Smooth muscle cell (in vitro differentiated cells): ENCODE measurements around the gene GLRX3. TPM values are rescaled to one million over a fixed set of nuclear protein-coding genes. Genes with fewer than 3 reads are reported as not detected.

Experiments
- DNase-seq: peaks from one replicate; lab custom pipeline; 2025; ENCODE audit not compliant: unreplicated experiment; lab: John Stamatoyannopoulos, UW
- H2AFZ ChIP-seq: fragments of 200-600 bp; sonication (generic); 2 replicates; pipeline ENCODE4 v1.6.0; 2016; ENCODE audit warnings: antibody characterized with exemption, low read depth, mild to moderate bottlenecking
- H3F3A ChIP-seq: fragments of 200-600 bp; sonication (generic); 2 replicates; pipeline ENCODE4 v1.6.0; 2017; ENCODE audit warnings: antibody characterized with exemption, low read depth
- H3K27ac ChIP-seq: fragments of 200-600 bp; sonication (generic); 2 replicates; pipeline ENCODE4 v1.5.1; 2016; ENCODE audit warnings: low read depth, mild to moderate bottlenecking
- H3K27me3 ChIP-seq: fragments of 200-600 bp; sonication (generic); 2 replicates; pipeline ENCODE4 v1.6.1; 2016; ENCODE audit warnings: low read depth, mild to moderate bottlenecking
- H3K36me3 ChIP-seq: fragments of 200-600 bp; sonication (generic); 2 replicates; pipeline ENCODE4 v1.5.1; 2016; ENCODE audit warnings: low read depth
- H3K4me1 ChIP-seq: fragments of 200-600 bp; sonication (generic); 2 replicates; pipeline ENCODE4 v1.5.1; 2016; ENCODE audit warnings: low read depth
- H3K4me2 ChIP-seq: fragments of 200-600 bp; sonication (generic); 2 replicates; pipeline ENCODE4 v1.6.0; 2016; ENCODE audit warnings: mild to moderate bottlenecking
- H3K4me3 ChIP-seq: fragments of 200-600 bp; sonication (generic); 2 replicates; pipeline ENCODE4 v1.5.1; 2016; ENCODE audit warnings: mild to moderate bottlenecking
- H3K79me2 ChIP-seq: fragments of 200-600 bp; sonication (generic); 2 replicates; pipeline ENCODE4 v1.6.0; 2016; ENCODE audit warnings: low read depth, mild to moderate bottlenecking
- H3K9ac ChIP-seq: fragments of 200-600 bp; sonication (generic); 2 replicates; pipeline ENCODE4 v1.6.0; 2016; ENCODE audit warnings: low read depth
- H3K9me3 ChIP-seq: fragments of 200-600 bp; sonication (generic); replicated peaks from 2 replicates; pipeline ENCODE4 v1.5.1; 2016; ENCODE audit warnings: low read depth
- H4K20me1 ChIP-seq: fragments of 200-600 bp; sonication (generic); 2 replicates; pipeline ENCODE4 v1.6.0; 2016; ENCODE audit warnings: low read depth
- WGBS: methylation state at CpG from one replicate; pipeline ENCODE4 v1.1.7; 2016; ENCODE audit warnings: low lambda C conversion rate; 5-methylcytosine and 5-hydroxymethylcytosine counted together
- polyA plus RNA-seq: library from polyadenylated mRNA; unstranded; fragments of >200 nt; fragmentation: Nextera tagmentation; extraction: Ambion mirVana; gene quantifications from 2 replicates; pipeline ENCODE4 v1.2.1, GENCODE V29; 2016
- total RNA-seq: library from RNA; depleted of rRNA; stranded (reverse); fragments of >200 nt; gene quantifications from 2 replicates; pipeline ENCODE4 v1.2.3, GENCODE V29; 2014
- TF ChIP-seq, protein P1 (sequence below): fragments of 200-600 bp; sonication (generic); IDR thresholded peaks from 2 replicates; pipeline ENCODE4 v1.5.1; 2017; ENCODE audit warnings: borderline replicate concordance, mild to moderate bottlenecking, antibody characterized with exemption; ENCODE audit not compliant: insufficient read depth, poor library complexity, severe bottlenecking

Gene GLRX3
- total and polyA plus RNA-seq, 2 experiments from 2014 or later = 125 to 132 TPM

DNA sequence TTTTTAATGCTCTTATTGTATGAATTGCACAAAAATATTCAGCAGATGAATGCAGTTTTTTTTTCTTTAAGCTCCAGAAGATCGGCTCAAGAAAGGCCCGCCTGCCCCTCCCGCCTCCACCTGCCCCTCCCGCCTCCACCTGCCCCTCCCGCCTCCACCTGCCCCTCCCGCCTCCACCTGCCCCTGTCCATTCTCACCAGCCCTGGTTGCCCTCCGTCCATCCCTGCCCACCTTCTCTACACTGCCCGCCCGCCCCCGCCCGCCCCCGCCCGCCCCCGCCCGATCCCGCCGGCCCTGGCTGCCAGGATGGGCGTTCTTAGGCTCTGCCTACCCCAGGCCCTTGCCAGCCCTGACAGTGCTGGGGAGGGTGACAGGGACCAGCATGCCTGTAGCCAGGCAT, 67.4 kb downstream of the GLRX3 start:
- TF ChIP-seq, protein P1, sequence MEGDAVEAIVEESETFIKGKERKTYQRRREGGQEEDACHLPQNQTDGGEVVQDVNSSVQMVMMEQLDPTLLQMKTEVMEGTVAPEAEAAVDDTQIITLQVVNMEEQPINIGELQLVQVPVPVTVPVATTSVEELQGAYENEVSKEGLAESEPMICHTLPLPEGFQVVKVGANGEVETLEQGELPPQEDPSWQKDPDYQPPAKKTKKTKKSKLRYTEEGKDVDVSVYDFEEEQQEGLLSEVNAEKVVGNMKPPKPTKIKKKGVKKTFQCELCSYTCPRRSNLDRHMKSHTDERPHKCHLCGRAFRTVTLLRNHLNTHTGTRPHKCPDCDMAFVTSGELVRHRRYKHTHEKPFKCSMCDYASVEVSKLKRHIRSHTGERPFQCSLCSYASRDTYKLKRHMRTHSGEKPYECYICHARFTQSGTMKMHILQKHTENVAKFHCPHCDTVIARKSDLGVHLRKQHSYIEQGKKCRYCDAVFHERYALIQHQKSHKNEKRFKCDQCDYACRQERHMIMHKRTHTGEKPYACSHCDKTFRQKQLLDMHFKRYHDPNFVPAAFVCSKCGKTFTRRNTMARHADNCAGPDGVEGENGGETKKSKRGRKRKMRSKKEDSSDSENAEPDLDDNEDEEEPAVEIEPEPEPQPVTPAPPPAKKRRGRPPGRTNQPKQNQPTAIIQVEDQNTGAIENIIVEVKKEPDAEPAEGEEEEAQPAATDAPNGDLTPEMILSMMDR = no peak
- no peaks in the 10 kb centered on the region for H3K36me3 ChIP-seq
- H3K27me3 ChIP-seq = no peaks in the 10 kb centered on the region
- no peak overlapping the region for H2AFZ ChIP-seq
- H3F3A ChIP-seq = no peaks in the 10 kb centered on the region
- H3K27ac ChIP-seq = no peak overlapping the region
- WGBS = no CpG with 5 or more reads among the region's 18 CpGs
- no peaks in the 10 kb centered on the region for H3K9me3 ChIP-seq
- no peaks in the 10 kb centered on the region for H3K79me2 ChIP-seq
- H3K4me1 ChIP-seq = no peaks in the 10 kb centered on the region
- H3K4me3 ChIP-seq = no peak overlapping the region
- H3K4me2 ChIP-seq = no peak overlapping the region
- H4K20me1 ChIP-seq = no peaks in the 10 kb centered on the region
- no peak for DNase-seq
- no peak overlapping the region for H3K9ac ChIP-seq

DNA sequence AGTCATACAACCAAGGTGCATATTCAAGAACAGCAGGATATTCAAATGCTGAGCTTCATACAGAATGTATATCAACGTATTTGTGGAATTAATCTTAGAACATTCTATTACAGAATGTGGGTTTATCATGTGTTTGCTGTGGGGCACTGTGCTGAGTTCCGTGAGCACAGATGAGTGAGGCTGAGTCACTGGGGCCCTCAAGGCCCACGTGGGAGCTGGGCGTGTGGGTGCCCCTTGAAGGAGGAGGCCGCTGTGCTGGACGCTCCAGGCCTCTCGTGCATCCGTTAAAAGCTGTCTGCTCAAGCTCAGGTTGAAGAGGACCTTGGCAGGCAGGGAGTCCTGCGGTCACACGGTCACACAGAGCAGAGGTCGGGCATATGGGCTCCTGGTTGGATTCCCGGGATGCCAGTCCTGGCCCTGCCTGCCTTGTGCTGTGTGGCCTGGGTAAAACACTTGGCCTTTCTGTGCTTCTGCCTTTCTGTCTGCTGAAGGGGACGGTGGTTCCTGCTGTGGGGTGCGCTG, 70.1 kb downstream of the GLRX3 start:
- Histone ChIP-seq H3K27me3 (no peaks in the 10 kb centered on the region), H3K27ac (no peak overlapping the region), H3K9me3 (no peaks in the 10 kb centered on the region), H3K9ac (no peak overlapping the region), H3K79me2 (no peaks in the 10 kb centered on the region), H3K4me1 (no peaks in the 10 kb centered on the region), H3F3A (no peaks in the 10 kb centered on the region), H3K4me2 (no peak overlapping the region), H3K36me3 (no peaks in the 10 kb centered on the region), H2AFZ (no peak overlapping the region), H4K20me1 (no peaks in the 10 kb centered on the region), H3K4me3 (no peak overlapping the region)
- WGBS = 79% methylated on average over 14 of the region's 14 CpGs
- no peak for DNase-seq
- TF ChIP-seq, protein P1 = no peak

DNA sequence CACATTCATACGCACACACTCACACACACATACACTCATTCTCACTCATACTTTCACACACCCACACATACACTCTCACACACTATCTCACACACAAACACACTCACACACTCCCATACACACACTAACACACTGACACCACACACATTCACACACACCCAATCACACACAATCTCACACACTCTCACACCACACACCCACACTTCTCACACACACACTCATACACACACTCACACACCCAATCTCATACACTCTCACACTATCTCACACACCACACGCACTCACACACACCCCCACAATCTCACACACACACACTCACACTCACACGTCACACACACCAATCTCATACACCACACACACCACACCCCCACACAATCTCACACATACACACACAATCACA, 71.0 kb downstream of the GLRX3 start:
- no peaks in the 10 kb centered on the region for H3K79me2 ChIP-seq

GRCh38 chr10:130208807-130209206, 72.6 kb downstream of the GLRX3 start:
- no peaks in the 10 kb centered on the region for H3K36me3 ChIP-seq
- H4K20me1 ChIP-seq = no peaks in the 10 kb centered on the region
- H3K4me3 ChIP-seq = no peak overlapping the region
- H3K4me2 ChIP-seq = no peak overlapping the region
- H3K4me1 ChIP-seq = no peaks in the 10 kb centered on the region
- TF ChIP-seq, protein P1 = no peak
- H3K9ac ChIP-seq = no peak overlapping the region
- no peaks in the 10 kb centered on the region for H3F3A ChIP-seq
- no peaks in the 10 kb centered on the region for H3K9me3 ChIP-seq
- no peak for DNase-seq
- no peak overlapping the region for H2AFZ ChIP-seq
- no peak overlapping the region for H3K27ac ChIP-seq
- WGBS = 61% methylated on average over 3 of the region's 3 CpGs
- H3K27me3 ChIP-seq = no peaks in the 10 kb centered on the region
- H3K79me2 ChIP-seq = no peaks in the 10 kb centered on the region

More for the DNA sequence above, 71.0 kb downstream of the GLRX3 start:
- H3K27me3 ChIP-seq = no peaks in the 10 kb centered on the region
- H3K27ac ChIP-seq = no peak overlapping the region
- H4K20me1 ChIP-seq = no peaks in the 10 kb centered on the region
- no peak overlapping the region for H3K4me2 ChIP-seq
- H3K9ac ChIP-seq = no peak overlapping the region
- DNase-seq = no peak
- H3K4me1 ChIP-seq = no peaks in the 10 kb centered on the region
- 72% methylated on average over 2 of the region's 3 CpGs for WGBS
- no peaks in the 10 kb centered on the region for H3K9me3 ChIP-seq
- H3F3A ChIP-seq = no peaks in the 10 kb centered on the region
- TF ChIP-seq, protein P1 = no peak
- no peak overlapping the region for H2AFZ ChIP-seq
- H3K4me3 ChIP-seq = no peak overlapping the region
- H3K36me3 ChIP-seq = no peaks in the 10 kb centered on the region
